ENCODE measurements around the gene CIB2.
A peak's percentile ranks its signal among the peaks of the same experiment; 100 is the strongest.

The CIB2 gene

DNA sequence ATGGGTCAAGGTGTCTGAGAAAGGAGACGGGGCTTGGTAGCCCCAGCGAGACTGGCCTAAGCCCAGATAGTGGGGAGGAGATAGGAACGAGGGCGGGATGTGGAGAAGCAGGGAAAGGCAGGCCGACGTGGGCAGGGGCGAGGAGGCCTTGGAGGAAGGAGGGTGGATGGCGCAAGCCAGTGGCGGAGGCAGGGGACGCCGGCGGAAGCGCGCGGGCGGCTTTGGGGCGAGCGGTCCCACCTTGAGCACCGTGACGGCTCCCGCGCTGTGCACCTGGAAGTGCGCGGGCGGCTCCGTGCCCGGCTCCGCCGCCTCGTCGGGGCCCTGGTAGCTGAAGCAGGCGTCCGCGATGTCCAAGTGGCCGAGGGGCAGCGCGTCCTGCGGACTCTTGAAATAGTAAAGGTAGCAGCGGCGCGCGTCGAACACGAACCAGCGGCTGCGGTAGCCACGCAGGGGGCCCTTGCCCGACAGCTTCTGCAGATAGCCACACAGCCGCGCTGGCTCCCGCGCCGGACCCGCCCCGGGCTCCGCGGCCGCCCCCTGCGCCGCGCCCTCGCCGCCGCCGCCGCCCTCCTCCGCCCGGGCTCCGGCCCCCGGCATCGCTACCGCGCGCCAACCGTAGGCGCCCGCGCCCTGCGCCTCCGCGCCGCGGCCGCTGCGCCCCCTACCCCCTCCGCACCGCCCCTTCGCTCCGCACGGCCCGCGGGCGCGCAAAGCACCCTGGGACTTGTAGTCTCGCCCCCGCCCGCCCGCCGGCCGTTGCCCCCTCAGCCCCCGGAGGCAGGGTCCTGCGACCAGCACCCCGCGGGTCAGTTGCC, 54.0 kb downstream of the CIB2 start, which contains the start of gene TBC1D2B:
Gene TBC1D2B, minus strand, starts transcription at position 659 of the 818 bp plus-strand sequence. Its CDS starts 59 bp downstream, at position 600.
- H3K4ac ChIP-seq (ENCODE audit: low read length) = no peak within 1 kb of the TSS
- no peaks in the 10 kb centered on the region for H3K9me3 ChIP-seq (replicated peaks in 1 of 2; ENCODE audit: control insufficient read depth in 2 of 2, insufficient read depth in 1 of 2, low read depth in 1 of 2, low read length in 2 of 2)
- DNase-seq (ENCODE audit: low spot score) = peak; percentile 55
- peak within 1 kb of the TSS; percentile 94 for H3K9ac ChIP-seq (ENCODE audit: low read depth, low read length, poor library complexity)
- H3K79me1 ChIP-seq (ENCODE audit: low read depth, low read length) = no peaks in the 10 kb centered on the region
- H4K91ac ChIP-seq (ENCODE audit: low read depth, low read length, poor library complexity) = no peak within 1 kb of the TSS
- H3K23ac ChIP-seq (ENCODE audit: low read depth, low read length, poor library complexity) = peak within 1 kb of the TSS; percentile 83
- no peaks in the 10 kb centered on the region for H3K36me3 ChIP-seq (replicated peaks in 1 of 2; ENCODE audit: control insufficient read depth in 2 of 2, insufficient read depth in 2 of 2, low read length in 2 of 2)
- peak within 1 kb of the TSS; percentile 99 for H2AFZ ChIP-seq (ENCODE audit: low read length)
- H3K18ac ChIP-seq (ENCODE audit: low read length) = peak within 1 kb of the TSS; percentile 93
- H2AK5ac ChIP-seq (ENCODE audit: low read depth, low read length) = peak within 1 kb of the TSS; percentile 36
- H4K8ac ChIP-seq (ENCODE audit: low read depth, low read length) = no peak within 1 kb of the TSS
- H3K4me1 ChIP-seq (ENCODE audit: control insufficient read depth in 2 of 2, insufficient read depth in 1 of 2, low read depth in 1 of 2, low read length in 2 of 2) = peaks cover 11 to 14% of the 10 kb centered on the region in 2 donors
- peak within 1 kb of the TSS; percentile 91 for H2BK5ac ChIP-seq (ENCODE audit: low read length)
- no CpG with 5 or more reads among the region's 104 CpGs for WGBS, 2 donors (ENCODE audit: extremely low coverage in 2 of 2, insufficient read length in 2 of 2, insufficient replicate concordance in 1 of 2)
- H3K27me3 ChIP-seq (ENCODE audit: control insufficient read depth in 3 of 3, insufficient read depth in 3 of 3, low read depth in 1 of 3, low read length in 3 of 3) = peaks cover 0 to 24% (median 2%) of the 10 kb centered on the region in 3 experiments
- peak within 1 kb of the TSS; percentile 79 for H3K4me2 ChIP-seq (ENCODE audit: insufficient read depth, low read length, poor library complexity, severe bottlenecking)
- H2BK120ac ChIP-seq (ENCODE audit: low read depth, low read length) = no peak within 1 kb of the TSS
- H2BK15ac ChIP-seq (ENCODE audit: low read length) = no peak within 1 kb of the TSS
- H3K27ac ChIP-seq (replicated peaks; ENCODE audit: low read length) = no peak within 1 kb of the TSS
- peak within 1 kb of the TSS; percentile 89 to 94 for H3K4me3 ChIP-seq (ENCODE audit: low read length in 2 of 2)
- H2BK12ac ChIP-seq (ENCODE audit: low read length) = no peak within 1 kb of the TSS
- H3K14ac ChIP-seq (ENCODE audit: low read length) = peak within 1 kb of the TSS; percentile 91

DNA sequence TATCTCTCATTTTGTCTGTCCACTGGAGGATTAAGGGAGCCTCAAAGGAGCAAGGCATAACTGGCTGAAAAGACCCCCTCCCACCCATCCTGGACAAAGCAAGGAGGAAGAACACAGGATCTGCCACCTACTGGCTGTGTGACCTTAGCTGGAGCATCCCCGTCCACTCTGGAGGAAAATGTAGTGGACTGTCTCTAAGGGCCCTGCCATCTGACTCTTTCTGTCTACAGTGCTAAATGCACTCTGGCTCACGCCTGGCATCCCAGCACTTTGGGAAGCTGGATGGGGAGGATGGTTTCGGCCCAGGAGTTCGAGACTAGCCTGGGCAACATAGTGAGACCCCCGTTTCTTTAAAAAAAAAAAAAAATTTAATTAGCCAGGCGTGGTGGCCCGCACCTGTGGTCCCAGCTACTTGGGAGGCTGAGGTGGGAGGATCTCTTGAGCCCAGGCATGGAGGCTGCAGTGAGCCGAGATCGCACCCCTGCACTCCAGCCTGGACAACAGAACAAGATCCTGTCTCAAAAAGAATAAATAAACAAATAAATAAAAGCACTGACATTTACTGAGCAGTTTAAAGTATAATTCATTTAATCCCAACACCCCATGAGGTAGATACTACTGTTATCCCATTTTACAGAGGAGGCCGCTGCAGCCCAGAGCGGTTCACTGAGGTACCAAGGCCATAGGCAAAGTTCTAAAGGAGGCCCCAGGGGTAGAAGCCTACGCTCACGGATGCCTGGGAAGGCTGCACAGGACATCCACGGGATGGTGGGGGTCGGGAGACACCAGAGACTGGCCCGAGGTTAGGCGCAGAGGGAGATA, 54.8 kb downstream of the CIB2 start:
- no peak for DNase-seq (ENCODE audit: low spot score)
- no CpG with 5 or more reads among the region's 17 CpGs for WGBS, 2 donors (ENCODE audit: extremely low coverage in 2 of 2, insufficient read length in 2 of 2, insufficient replicate concordance in 1 of 2)
- H3K27ac ChIP-seq (replicated peaks; ENCODE audit: low read length) = no peak overlapping the region

DNA sequence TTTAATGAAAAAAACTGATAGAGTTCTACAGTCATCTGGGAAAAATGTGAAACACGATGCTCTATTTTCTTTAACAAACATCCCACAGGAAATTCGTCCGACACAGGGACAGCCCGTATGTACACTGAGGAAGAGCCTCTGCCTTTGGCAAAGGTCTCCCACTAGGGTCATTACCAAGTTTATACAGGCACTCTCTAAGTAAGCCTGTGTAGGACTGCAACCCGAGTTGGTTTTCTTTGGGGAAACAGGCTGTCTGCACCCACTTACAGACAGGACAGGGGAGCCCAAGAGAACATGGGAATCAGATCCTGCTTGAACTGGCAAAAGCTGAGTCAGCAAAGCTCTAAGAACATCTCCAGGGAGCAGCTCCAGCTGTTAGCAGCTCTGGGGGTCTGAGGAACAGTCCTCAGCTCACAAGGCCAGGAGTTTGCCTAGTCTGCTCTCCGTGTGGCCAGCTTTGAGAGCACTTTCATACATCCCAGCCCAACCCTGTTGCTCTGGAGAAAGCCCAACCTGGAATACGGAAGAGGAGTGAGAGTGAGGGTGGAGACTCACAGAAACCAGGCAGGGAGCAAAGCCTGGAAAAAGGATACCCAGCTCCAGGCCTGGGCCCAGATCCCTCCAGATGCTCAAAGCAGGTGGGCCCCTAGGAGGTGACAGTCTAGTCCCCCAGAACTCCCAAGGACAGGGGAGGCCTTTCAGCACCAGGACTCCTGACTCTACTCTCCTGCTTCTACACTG, 55.6 kb downstream of the CIB2 start:
- no peaks in the 10 kb centered on the region for H3K79me1 ChIP-seq (ENCODE audit: low read depth, low read length)
- H2BK5ac ChIP-seq (ENCODE audit: low read length) = no peak overlapping the region
- no peaks in the 10 kb centered on the region for H3K9me3 ChIP-seq (replicated peaks in 1 of 2; ENCODE audit: control insufficient read depth in 2 of 2, insufficient read depth in 1 of 2, low read depth in 1 of 2, low read length in 2 of 2)
- no peak overlapping the region for H3K18ac ChIP-seq (ENCODE audit: low read length)
- no peak overlapping the region for H3K4ac ChIP-seq (ENCODE audit: low read length)
- H3K27ac ChIP-seq (replicated peaks; ENCODE audit: low read length) = no peak overlapping the region
- no peak overlapping the region for H4K8ac ChIP-seq (ENCODE audit: low read depth, low read length)
- H3K36me3 ChIP-seq (replicated peaks in 1 of 2; ENCODE audit: control insufficient read depth in 2 of 2, insufficient read depth in 2 of 2, low read length in 2 of 2) = no peaks in the 10 kb centered on the region
- H3K23ac ChIP-seq (ENCODE audit: low read depth, low read length, poor library complexity) = no peak overlapping the region
- H4K91ac ChIP-seq (ENCODE audit: low read depth, low read length, poor library complexity) = no peak overlapping the region
- no peak overlapping the region for H3K4me2 ChIP-seq (ENCODE audit: insufficient read depth, low read length, poor library complexity, severe bottlenecking)
- peaks cover 0 to 19% (median 0%) of the 10 kb centered on the region in 3 experiments for H3K27me3 ChIP-seq (ENCODE audit: control insufficient read depth in 3 of 3, insufficient read depth in 3 of 3, low read depth in 1 of 3, low read length in 3 of 3)
- H2BK15ac ChIP-seq (ENCODE audit: low read length) = no peak overlapping the region
- DNase-seq (ENCODE audit: low spot score) = peak; percentile 32
- peaks cover 13 to 14% of the 10 kb centered on the region in 2 donors for H3K4me1 ChIP-seq (ENCODE audit: control insufficient read depth in 2 of 2, insufficient read depth in 1 of 2, low read depth in 1 of 2, low read length in 2 of 2)
- H3K4me3 ChIP-seq (ENCODE audit: low read length in 2 of 2) = no peak overlapping the region
- H2AK5ac ChIP-seq (ENCODE audit: low read depth, low read length) = no peak overlapping the region
- no peak overlapping the region for H2BK12ac ChIP-seq (ENCODE audit: low read length)
- no peak overlapping the region for H3K14ac ChIP-seq (ENCODE audit: low read length)
- WGBS, 2 donors (ENCODE audit: extremely low coverage in 2 of 2, insufficient read length in 2 of 2, insufficient replicate concordance in 1 of 2) = no CpG with 5 or more reads among the region's 7 CpGs
- H2BK120ac ChIP-seq (ENCODE audit: low read depth, low read length) = no peak overlapping the region
- H2AFZ ChIP-seq (ENCODE audit: low read length) = no peak overlapping the region
- H3K9ac ChIP-seq (ENCODE audit: low read depth, low read length, poor library complexity) = no peak overlapping the region

More for the DNA sequence above, 54.8 kb downstream of the CIB2 start:
- Histone ChIP-seq H3K36me3 (replicated peaks in 1 of 2; ENCODE audit: control insufficient read depth in 2 of 2, insufficient read depth in 2 of 2, low read length in 2 of 2) (no peaks in the 10 kb centered on the region), H3K27me3 (ENCODE audit: control insufficient read depth in 3 of 3, insufficient read depth in 3 of 3, low read depth in 1 of 3, low read length in 3 of 3) (peaks cover 0 to 19% (median 0%) of the 10 kb centered on the region in 3 experiments), H2AK5ac (ENCODE audit: low read depth, low read length) (peak overlapping the region; percentile 36), H3K4me2 (ENCODE audit: insufficient read depth, low read length, poor library complexity, severe bottlenecking) (peak overlapping the region; percentile 79), H2BK120ac (ENCODE audit: low read depth, low read length) (no peak overlapping the region), H3K4ac (ENCODE audit: low read length) (no peak overlapping the region), H2BK5ac (ENCODE audit: low read length) (peak overlapping the region; percentile 91), H3K9ac (ENCODE audit: low read depth, low read length, poor library complexity) (peak overlapping the region; percentile 94), H3K79me1 (ENCODE audit: low read depth, low read length) (no peaks in the 10 kb centered on the region), H3K23ac (ENCODE audit: low read depth, low read length, poor library complexity) (peak overlapping the region; percentile 83), H4K91ac (ENCODE audit: low read depth, low read length, poor library complexity) (no peak overlapping the region), H3K14ac (ENCODE audit: low read length) (peak overlapping the region; percentile 91), H4K8ac (ENCODE audit: low read depth, low read length) (no peak overlapping the region), H2BK15ac (ENCODE audit: low read length) (no peak overlapping the region), H3K4me1 (ENCODE audit: control insufficient read depth in 2 of 2, insufficient read depth in 1 of 2, low read depth in 1 of 2, low read length in 2 of 2) (peaks cover 13 to 14% of the 10 kb centered on the region in 2 donors), H3K4me3 (ENCODE audit: low read length in 2 of 2) (peak overlapping the region; percentile 89 to 94), H2BK12ac (ENCODE audit: low read length) (no peak overlapping the region), H3K18ac (ENCODE audit: low read length) (peak overlapping the region; percentile 93), H3K9me3 (replicated peaks in 1 of 2; ENCODE audit: control insufficient read depth in 2 of 2, insufficient read depth in 1 of 2, low read depth in 1 of 2, low read length in 2 of 2) (no peaks in the 10 kb centered on the region), H2AFZ (ENCODE audit: low read length) (peak overlapping the region; percentile 99)

All from neuronal stem cell (in vitro differentiated cells).